Calu3 (cell line): ENCODE results near the gene GPRC5B. TPM values are rescaled to one million over a fixed set of nuclear protein-coding genes. Genes with fewer than 3 reads are reported as not detected.

ENCODE experiments used
- BruUV-seq: library from RNA; stranded (reverse); fragments of 400-500 nt; replicated peaks from 2 replicates; lab custom pipeline; 2021; lab: Mats Ljungman, UMichigan
- CTCF ChIA-PET: fragments of 300-600 bp; sonication (Branson Sonifier 250); formaldehyde crosslinking; loops from one replicate; lab custom pipeline; 2022; ENCODE audit warnings: antibody characterized with exemption; lab: Charles Lee
- DNase-seq: peaks from one replicate; pipeline ENCODE4 v3.0.0; 2022
- H3K27ac Mint-ChIP-seq: one replicate; pipeline ENCODE4 v1.8.0; 2022; ENCODE audit warnings: mixed read lengths; ENCODE audit not compliant: unreplicated experiment
- H3K27me3 Mint-ChIP-seq: one replicate; pipeline ENCODE4 v1.8.0; 2022; ENCODE audit warnings: mixed read lengths; ENCODE audit not compliant: unreplicated experiment
- H3K36me3 Mint-ChIP-seq: one replicate; pipeline ENCODE4 v1.8.0; 2022; ENCODE audit warnings: mild to moderate bottlenecking, moderate library complexity, mixed read lengths; ENCODE audit not compliant: insufficient read depth, unreplicated experiment
- H3K4me1 Mint-ChIP-seq: one replicate; pipeline ENCODE4 v1.8.0; 2022; ENCODE audit warnings: mild to moderate bottlenecking, low read depth, mixed read lengths; ENCODE audit not compliant: unreplicated experiment
- H3K4me3 Mint-ChIP-seq: one replicate; pipeline ENCODE4 v1.8.0; 2022; ENCODE audit warnings: mild to moderate bottlenecking, low read depth, moderate library complexity, mixed read lengths; ENCODE audit not compliant: unreplicated experiment
- H3K9me3 Mint-ChIP-seq: one replicate; pipeline ENCODE4 v1.8.0; 2022; ENCODE audit warnings: low read depth, mixed read lengths; ENCODE audit not compliant: unreplicated experiment
- intact Hi-C: fragments of 100-400 bp; cut with micrococcal nuclease; formaldehyde crosslinking; loops from one replicate; pipeline ENCODE4 v1.10.0; 2022; ENCODE audit not compliant: unreplicated experiment
- total RNA-seq: library from RNA; stranded (reverse); gene quantifications from 2 replicates; pipeline ENCODE4 v1.2.3, GENCODE V29; 2022
- TF ChIP-seq, protein P1 (sequence below): fragments of 200-600 bp; IDR thresholded peaks from one replicate; pipeline ENCODE4 v1.8.0; 2022; ENCODE audit warnings: antibody characterized with exemption; ENCODE audit not compliant: unreplicated experiment

The GPRC5B gene
- total RNA-seq, 1 experiment from 2014 or later, result 294 TPM

- Mint-ChIP-seq H3K27me3 (peaks cover 44% of the 10 kb centered on the region), H3K4me1 (peaks cover 11% of the 10 kb centered on the region), H3K27ac (no peak overlapping the region), H3K36me3 (peaks cover 5% of the 10 kb centered on the region), H3K9me3 (no peaks in the 10 kb centered on the region), H3K4me3 (no peak overlapping the region)
- no TSS peak for BruUV-seq
- TF ChIP-seq, protein P1, sequence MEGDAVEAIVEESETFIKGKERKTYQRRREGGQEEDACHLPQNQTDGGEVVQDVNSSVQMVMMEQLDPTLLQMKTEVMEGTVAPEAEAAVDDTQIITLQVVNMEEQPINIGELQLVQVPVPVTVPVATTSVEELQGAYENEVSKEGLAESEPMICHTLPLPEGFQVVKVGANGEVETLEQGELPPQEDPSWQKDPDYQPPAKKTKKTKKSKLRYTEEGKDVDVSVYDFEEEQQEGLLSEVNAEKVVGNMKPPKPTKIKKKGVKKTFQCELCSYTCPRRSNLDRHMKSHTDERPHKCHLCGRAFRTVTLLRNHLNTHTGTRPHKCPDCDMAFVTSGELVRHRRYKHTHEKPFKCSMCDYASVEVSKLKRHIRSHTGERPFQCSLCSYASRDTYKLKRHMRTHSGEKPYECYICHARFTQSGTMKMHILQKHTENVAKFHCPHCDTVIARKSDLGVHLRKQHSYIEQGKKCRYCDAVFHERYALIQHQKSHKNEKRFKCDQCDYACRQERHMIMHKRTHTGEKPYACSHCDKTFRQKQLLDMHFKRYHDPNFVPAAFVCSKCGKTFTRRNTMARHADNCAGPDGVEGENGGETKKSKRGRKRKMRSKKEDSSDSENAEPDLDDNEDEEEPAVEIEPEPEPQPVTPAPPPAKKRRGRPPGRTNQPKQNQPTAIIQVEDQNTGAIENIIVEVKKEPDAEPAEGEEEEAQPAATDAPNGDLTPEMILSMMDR, result no peak
- CTCF ChIA-PET, result interaction anchor here (0.7 kb wide), 1 partner anchor 744 kb away, joined by 6 read pairs; no protein-coding TSS in a partner anchor
- no peak for DNase-seq
- intact Hi-C loops, result no loop called here
These were observed 12.3 kb upstream of the GPRC5B start for GRCh38 chr16:19896951-19897350.

- intact Hi-C loops, result no loop called here
- peaks cover 5% of the 10 kb centered on the region for H3K9me3 Mint-ChIP-seq
- peaks cover 5% of the 10 kb centered on the region for H3K36me3 Mint-ChIP-seq
- no TSS peak for BruUV-seq
- TF ChIP-seq, protein P1, result no peak
- CTCF ChIA-PET, result interaction anchor here (0.7 kb wide), 1 partner anchor 147 kb away, joined by 4 read pairs; no protein-coding TSS in a partner anchor
- no peak overlapping the region for H3K27ac Mint-ChIP-seq
- H3K27me3 Mint-ChIP-seq, result peaks cover 30% of the 10 kb centered on the region
- peaks cover 9% of the 10 kb centered on the region for H3K4me1 Mint-ChIP-seq
- no peak for DNase-seq
- no peak overlapping the region for H3K4me3 Mint-ChIP-seq
These were observed 9.9 kb upstream of the GPRC5B start for GRCh38 chr16:19894586-19894985.

GRCh38 chr16:19892902-19893301 is 8.3 kb upstream of the GPRC5B start:
- no TSS peak for BruUV-seq
- DNase-seq, result no peak
- H3K4me1 Mint-ChIP-seq, result no peaks in the 10 kb centered on the region
- H3K4me3 Mint-ChIP-seq, result no peak overlapping the region
- no peak overlapping the region for H3K27ac Mint-ChIP-seq
- intact Hi-C loops, result no loop called here
- CTCF ChIA-PET, result no interaction called here
- H3K36me3 Mint-ChIP-seq, result peaks cover 5% of the 10 kb centered on the region
- TF ChIP-seq, protein P1, result no peak
- H3K27me3 Mint-ChIP-seq, result peaks cover 13% of the 10 kb centered on the region
- peaks cover 5% of the 10 kb centered on the region for H3K9me3 Mint-ChIP-seq

- no peak for DNase-seq
- no peaks in the 10 kb centered on the region for H3K4me1 Mint-ChIP-seq
- intact Hi-C loops, result no loop called here
- no peak overlapping the region for H3K27ac Mint-ChIP-seq
- BruUV-seq, result no TSS peak
- CTCF ChIA-PET, result interaction anchor here (1.6 kb wide), 1 partner anchor 307 kb away, joined by 8 read pairs; no protein-coding TSS in a partner anchor
- no peak overlapping the region for H3K4me3 Mint-ChIP-seq
- H3K27me3 Mint-ChIP-seq, result no peaks in the 10 kb centered on the region
- H3K36me3 Mint-ChIP-seq, result peaks cover 2% of the 10 kb centered on the region
- peaks cover 5% of the 10 kb centered on the region for H3K9me3 Mint-ChIP-seq
- TF ChIP-seq, protein P1, result no peak
These were observed 6.3 kb upstream of the GPRC5B start for GRCh38 chr16:19890901-19891300.
